Measurements from ENCODE around the gene RFTN1. TPM values are rescaled to one million over a fixed set of nuclear protein-coding genes. Genes with fewer than 3 reads are reported as not detected.

Gene RFTN1
- total and polyA plus RNA-seq, 10 of the 15 experiments (the other 5 are each of a cell fraction or from before 2014, with no cell fraction given) = 20.6 to 213 (median 147) TPM

GRCh38 chr3:16516695-16517481 is 3.4 kb upstream of the RFTN1 start (continued):
- TF ChIP-seq E2F4 (IDR thresholded peaks at IDR 0.05; ENCODE audit: low read depth, low read length) (no peak), RUNX3 (IDR thresholded peaks at IDR 0.05; ENCODE audit: low read length) (no peak), IRF3 (IDR thresholded peaks at IDR 0.05) (no peak), IKZF1 (conservative IDR thresholded peaks at IDR 0.05) (peak; percentile 88), RELB (IDR thresholded peaks at IDR 0.05; ENCODE audit: low read depth) (peak; percentile 69), POLR2AphosphoS5 (IDR thresholded peaks at IDR 0.05; ENCODE audit: low read length) (peak; percentile 65; the same call in 1 of the 2 replicates), HDGF (IDR thresholded peaks at IDR 0.05) (no peak), MTA3 (IDR thresholded peaks at IDR 0.05; ENCODE audit: borderline replicate concordance, low read length) (no peak), MAX (IDR thresholded peaks at IDR 0.05; ENCODE audit: low read depth, low read length) (no peak), MXI1 (IDR thresholded peaks at IDR 0.05; ENCODE audit: low read depth, low read length) (0 out of 2 replicates have a peak, but pooled peaks have one; percentile 14), CBFB (IDR thresholded peaks at IDR 0.05; ENCODE audit: low read depth) (no peak), IKZF2 (IDR thresholded peaks at IDR 0.05) (peak in 1 of 2 experiments; percentile 90), ZNF384 (IDR thresholded peaks at IDR 0.05; ENCODE audit: borderline replicate concordance, low read depth, low read length) (peak; percentile 87), CREM (IDR thresholded peaks at IDR 0.05; ENCODE audit: low read depth) (0 out of 2 replicates have a peak, but pooled peaks have one; percentile 46), JUND (IDR thresholded peaks at IDR 0.05; ENCODE audit: low read depth, low read length) (peak; percentile 29; the same call in 1 of the 2 replicates), IRF5 (IDR thresholded peaks at IDR 0.05; ENCODE audit: borderline replicate concordance) (no peak), NR2C1 (IDR thresholded peaks at IDR 0.05) (no peak), FOXM1 (IDR thresholded peaks at IDR 0.05; ENCODE audit: low read depth, low read length) (no peak), CHD4 (IDR thresholded peaks at IDR 0.05) (no peak), ASH2L (IDR thresholded peaks at IDR 0.05; ENCODE audit: borderline replicate concordance, low read depth) (0 out of 2 replicates have a peak, but pooled peaks have one; percentile 34), BACH1 (IDR thresholded peaks at IDR 0.05; ENCODE audit: borderline replicate concordance) (peak; percentile 65; the same call in 1 of the 2 replicates), BMI1 (IDR thresholded peaks at IDR 0.05; ENCODE audit: borderline replicate concordance) (0 out of 2 replicates have a peak, but pooled peaks have one; percentile 33), EED (IDR thresholded peaks at IDR 0.05; ENCODE audit: low read depth) (peak; percentile 71), ELK1 (IDR thresholded peaks at IDR 0.05; ENCODE audit: low read depth, low read length) (0 out of 2 replicates have a peak, but pooled peaks have one; percentile 23), ZNF207 (IDR thresholded peaks at IDR 0.05; ENCODE audit: borderline replicate concordance) (peak; percentile 39; the same call in 1 of the 2 replicates)
